ENCODE measurements around the gene SUCNR1.
A peak's percentile ranks its signal among the peaks of the same experiment; 100 is the strongest.
"Not testable (repeated sequence)": the region's sequence is repeated elsewhere in the genome, so short reads cannot be mapped to it uniquely, and the experiment has no call there.

Gene SUCNR1

DNA sequence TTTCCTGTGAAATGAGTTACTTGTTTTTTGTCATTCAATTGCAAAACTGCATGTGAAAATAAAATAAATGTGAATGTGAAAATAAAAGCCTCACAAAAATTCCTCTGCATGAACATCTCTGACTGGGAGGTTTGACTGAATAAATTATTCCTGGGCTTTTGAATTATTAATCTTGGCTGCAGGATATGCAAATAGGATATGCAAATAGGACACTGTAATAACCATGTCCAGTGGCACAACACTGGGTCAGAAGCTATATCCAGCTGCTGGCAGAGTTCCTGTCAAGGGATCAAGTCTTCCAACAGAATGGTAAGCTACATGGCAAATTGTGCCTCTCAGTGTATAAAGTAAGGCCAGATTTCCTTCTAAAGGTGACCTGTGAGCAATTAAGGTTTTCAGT, at the start of gene SUCNR1:
Gene SUCNR1, plus strand, starts transcription at position 246 of the 400 bp plus-strand sequence. CDS start 6,250 bp downstream, outside the sequence.
- no peak for DNase-seq (ENCODE audit: low read depth in 2 of 2)

- no peak for DNase-seq (ENCODE audit: low read depth in 2 of 2)
Observed at GRCh38 chr3:151827816-151828215, 45.6 kb upstream of the SUCNR1 start.

DNA sequence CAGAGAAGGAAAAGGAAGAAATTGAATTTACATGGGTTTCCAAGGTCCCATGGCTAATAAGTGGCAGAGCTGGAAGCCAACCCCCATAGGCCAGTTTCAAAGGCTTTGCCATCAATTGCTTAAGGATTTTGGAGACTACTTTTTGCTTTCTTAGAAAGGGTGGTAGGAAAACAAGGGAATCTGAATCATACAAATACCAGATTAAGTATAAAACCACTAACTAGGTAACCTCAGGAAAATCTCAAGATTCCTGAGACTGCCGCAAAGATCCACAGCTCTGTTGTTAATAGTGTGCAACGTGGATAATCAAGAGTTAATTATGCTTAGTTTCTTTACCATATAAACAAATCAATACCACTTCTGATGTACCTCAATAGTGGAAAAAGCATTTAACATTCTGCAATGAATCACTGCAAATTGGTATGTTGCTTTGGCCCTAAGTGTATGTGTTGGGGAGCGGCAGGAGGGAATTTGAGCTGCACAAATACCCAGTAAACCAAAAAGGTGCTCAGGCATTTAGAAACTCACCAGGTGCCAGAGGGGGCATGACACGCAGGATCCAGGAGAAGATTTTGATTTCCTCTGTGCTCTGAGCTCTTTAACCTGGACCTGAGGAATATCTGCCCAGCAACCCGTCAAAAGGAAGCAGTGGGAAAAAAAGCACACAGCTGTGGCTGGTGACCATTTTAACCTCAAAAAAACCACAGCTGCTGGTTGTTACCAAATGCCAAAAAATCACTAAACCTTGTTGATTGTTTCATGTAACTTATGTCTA, 37.5 kb upstream of the SUCNR1 start:
- DNase-seq (ENCODE audit: low read depth in 2 of 2): no peak

GRCh38 chr3:151837057-151837456, 36.4 kb upstream of the SUCNR1 start:
- peak; percentile 67 to 72 for DNase-seq (ENCODE audit: low read depth in 2 of 2)

DNA sequence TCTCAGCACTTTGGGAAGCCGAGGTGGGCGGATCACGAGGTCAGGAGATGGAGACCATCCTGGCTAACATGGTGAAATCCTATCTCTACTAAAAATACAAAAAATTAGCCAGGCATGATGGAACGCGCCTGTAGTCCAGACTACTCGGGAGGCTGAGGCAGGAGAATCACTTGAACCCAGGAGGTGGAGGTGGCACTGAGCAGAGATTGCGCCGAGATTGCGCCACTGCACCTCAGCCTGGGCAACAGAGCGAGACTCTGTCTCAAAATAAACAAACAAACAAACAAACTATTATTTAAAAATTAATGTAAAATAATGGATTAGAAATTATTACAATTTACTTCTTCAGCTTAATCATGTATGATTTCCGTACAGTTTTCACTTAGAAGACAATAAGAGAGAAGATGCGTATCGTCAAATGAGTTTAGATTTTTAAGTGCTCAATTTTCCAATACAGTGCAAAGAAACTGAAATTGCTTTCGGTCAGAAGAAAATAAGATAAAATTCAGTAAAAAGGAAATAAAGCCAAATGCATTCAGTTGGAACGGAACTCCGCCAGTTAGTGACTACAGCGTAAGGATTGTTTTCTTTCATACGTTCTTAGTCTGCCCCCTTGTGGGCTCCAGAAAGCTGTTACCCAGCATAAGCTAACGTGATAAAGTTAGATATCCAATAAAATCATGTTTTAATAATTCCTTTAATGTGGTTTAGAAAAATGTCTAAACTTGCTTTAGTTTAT, 34.7 kb upstream of the SUCNR1 start:
- DNase-seq (ENCODE audit: low read depth in 2 of 2): peak; percentile 58 to 62

DNA sequence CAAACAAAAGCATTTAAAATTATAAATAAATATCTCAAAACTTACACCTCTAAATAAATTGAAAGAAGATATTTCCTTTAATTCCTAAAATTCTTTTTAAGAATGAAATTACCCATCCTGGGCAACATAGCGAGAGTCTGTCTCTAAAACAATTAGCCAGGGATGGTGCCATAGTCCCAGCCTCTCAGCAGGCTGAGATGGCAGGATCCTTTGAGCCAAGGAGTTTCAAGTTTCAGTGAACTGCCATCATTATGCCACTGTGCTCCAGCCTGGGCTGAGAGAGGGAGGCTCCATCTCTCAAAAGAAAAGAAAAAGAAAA, 34.2 kb upstream of the SUCNR1 start:
- no peak for DNase-seq (ENCODE audit: low read depth in 2 of 2)

DNA sequence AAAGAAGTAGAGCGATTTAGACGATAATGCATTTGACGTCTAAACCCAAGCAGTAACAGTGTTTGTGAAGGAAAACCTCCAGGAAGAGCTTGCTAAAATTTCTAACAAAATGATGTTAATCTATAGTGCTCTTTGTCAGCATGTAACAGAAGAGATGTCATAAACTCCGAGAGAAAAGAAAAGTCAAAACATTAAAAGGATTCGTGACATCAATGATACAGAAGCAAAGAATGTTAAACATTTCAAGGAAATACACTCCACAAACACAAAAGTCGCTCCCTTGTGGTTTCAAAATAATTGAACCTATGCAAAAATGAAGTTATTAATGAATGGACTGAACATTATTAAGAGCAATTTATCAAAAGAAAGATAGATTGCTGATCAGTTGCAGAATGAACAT, 31.6 kb upstream of the SUCNR1 start:
- DNase-seq (ENCODE audit: low read depth in 2 of 2): no peak

DNA sequence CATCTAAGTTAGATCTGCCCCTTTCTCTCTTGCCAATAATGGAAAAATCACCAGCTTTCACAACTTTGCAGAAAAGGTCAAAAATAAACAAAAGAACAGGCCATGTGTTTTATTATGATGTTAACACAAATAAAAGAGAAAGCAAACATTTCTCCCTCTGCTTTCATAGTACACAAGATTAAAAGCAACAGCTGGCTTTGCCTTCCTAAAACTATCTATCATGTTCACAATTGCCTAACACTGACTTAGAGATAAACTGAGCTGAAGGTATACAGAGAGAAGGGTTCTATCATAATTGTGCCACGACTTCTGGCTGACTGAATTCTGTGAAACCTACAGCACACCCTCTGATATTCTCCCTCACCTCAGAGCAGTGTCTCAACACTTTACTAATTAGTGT, 30.2 kb upstream of the SUCNR1 start:
- no peak for DNase-seq (ENCODE audit: low read depth in 2 of 2)

DNA sequence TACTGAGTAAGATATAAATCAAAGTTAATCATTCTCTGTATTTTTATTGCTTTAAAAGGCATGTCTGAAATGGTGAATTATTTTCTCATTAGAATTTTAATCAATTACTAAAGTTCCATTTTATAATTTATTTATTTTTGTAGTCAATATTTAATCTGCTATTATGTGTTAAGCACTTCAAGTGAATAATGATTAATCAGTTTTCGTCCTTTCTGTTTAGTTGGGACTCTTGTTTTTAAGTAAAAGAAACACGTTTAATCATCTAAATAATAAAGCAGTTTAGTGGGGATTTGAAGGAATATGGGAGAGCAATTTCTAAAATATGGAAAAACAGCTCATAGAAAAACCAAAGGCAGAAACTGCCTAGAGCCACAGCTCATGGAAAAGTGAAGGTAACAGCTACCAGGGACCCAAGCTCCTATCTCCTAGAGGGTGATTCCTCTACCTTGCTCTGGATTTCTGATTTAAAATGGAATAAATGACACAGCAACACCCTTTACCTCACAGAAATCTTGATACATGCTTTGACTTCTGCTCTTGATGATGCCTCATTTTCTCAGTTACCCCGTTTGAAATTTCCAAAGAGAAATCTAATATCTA, 28.0 kb upstream of the SUCNR1 start:
- no peak for DNase-seq (ENCODE audit: low read depth in 2 of 2)

DNA sequence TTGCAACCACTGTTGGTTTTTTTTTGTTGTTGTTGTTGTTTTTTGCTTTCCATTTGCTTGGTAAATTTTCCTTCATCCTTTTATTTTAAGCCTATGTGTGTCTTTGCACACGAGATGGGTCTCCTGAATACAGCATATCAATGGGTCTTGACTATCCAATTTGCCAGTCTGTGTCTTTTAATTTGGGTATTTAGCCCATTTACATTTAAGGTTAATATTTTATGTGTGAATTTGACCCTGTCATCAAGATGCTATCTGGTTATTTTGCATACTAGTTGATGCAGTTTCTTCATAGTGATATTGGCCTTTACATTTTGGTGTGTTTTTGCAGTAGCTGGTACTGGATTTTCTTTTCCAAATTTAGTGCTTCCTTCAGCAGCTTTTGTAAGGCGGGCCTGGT, 23.4 kb upstream of the SUCNR1 start:
- not testable (repeated sequence) for DNase-seq (ENCODE audit: low read depth in 2 of 2)

- no peak for DNase-seq (ENCODE audit: low read depth in 2 of 2)
Observed at GRCh38 chr3:151852074-151852811, 21.2 kb upstream of the SUCNR1 start.

GRCh38 chr3:151856118-151856517, 17.3 kb upstream of the SUCNR1 start:
- no peak for DNase-seq (ENCODE audit: low read depth in 2 of 2)

DNA sequence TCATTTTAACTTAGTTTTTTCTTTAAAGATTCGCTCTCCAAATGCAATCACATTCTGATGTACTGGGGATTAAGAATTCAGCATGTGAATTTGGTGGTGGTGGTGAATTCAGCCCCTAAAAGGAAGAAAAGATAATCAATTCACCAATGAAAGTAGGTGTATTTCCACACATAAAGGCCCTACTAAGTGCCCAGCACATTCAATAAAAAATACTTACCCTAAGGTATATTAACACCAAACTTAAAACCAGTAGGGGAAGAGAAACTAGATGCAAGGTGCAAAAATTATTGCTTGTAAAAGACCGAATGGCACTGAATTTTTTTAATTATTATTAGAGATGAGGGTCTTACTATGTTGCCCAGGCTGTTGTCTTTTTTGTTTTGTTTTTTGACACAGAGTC, 16.8 kb upstream of the SUCNR1 start:
- DNase-seq (ENCODE audit: low read depth in 2 of 2): no peak

- DNase-seq (ENCODE audit: low read depth in 2 of 2): no peak
Observed at GRCh38 chr3:151859233-151859673, 14.2 kb upstream of the SUCNR1 start.

DNA sequence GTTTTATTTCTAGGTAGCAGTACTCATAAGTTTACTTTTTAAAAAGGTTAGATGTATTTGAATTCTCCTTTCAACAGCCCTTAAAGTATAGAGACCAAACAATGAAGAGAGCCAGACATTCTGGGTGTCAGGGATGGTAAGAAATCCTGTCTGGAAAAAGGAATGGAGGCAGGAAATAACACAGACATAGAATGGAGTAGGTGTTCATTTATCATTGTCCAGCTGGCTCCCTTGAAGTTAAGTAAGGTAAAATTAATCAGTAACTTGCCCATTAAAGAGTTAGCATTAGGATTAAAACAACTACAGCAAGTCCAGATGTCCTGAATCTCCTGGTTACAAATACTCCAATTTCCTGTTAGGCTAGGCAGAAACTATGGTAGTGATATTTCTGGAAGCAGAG, 13.5 kb upstream of the SUCNR1 start:
- no peak for DNase-seq (ENCODE audit: low read depth in 2 of 2)

DNA sequence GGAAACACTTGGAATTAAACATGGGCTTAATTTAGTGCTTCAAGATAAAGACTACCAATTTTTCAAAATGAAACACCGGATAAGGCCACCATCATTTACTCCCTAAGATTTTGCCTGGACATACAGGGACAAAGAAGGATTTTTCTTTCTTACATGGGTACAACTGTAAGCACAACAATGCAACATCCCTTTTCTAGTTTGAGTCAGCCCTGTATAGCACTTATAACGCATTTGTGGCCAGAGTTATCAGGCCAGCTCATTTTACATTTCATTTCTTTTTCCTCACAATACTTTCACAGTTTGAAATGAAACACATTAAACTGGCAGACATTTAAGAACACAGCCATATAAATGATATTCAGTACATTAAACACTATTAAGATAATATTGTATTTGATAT, 9.8 kb upstream of the SUCNR1 start:
- no peak for DNase-seq (ENCODE audit: low read depth in 2 of 2)

- DNase-seq (ENCODE audit: low read depth in 2 of 2): peak; percentile 69 to 73
Observed at GRCh38 chr3:151864423-151865101, 8.9 kb upstream of the SUCNR1 start.

GRCh38 chr3:151866711-151867410, 6.6 kb upstream of the SUCNR1 start:
- no peak for DNase-seq (ENCODE audit: low read depth in 2 of 2)

GRCh38 chr3:151867666-151868065, 5.8 kb upstream of the SUCNR1 start:
- DNase-seq (ENCODE audit: low read depth in 2 of 2): no peak

GRCh38 chr3:151869181-151869580, 4.3 kb upstream of the SUCNR1 start:
- DNase-seq (ENCODE audit: low read depth in 2 of 2): no peak
